ENCODE data around the gene MGP.

Gene MGP

DNA sequence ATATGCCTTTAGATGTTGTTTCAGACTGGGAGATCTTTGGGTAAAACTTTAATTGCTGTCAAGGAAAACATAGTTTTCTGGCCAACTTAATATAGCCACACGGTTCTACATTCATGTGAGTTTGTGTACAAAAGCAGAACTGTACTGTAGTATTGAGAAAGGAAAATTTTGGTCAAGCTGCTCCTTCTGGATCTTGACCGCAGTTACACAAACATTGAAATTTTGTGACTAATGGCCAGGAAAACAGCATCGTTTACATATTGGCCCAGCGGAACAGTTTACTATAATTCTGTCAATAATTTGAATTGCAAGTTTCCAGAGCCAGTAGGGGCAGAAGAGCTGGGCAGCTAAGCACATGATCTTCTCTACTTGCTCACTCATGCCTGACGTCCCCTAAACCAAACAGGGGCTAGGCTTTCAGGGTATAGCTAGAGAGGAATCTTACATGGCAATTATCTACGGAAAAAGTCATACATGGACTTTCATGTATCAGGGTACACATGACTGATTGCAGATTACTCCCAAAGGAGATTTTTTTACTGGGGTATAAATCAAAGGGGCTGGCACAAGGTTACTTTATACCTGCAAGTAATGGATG lies 31.0 kb downstream of the MGP start:
- no peak for DNase-seq (ENCODE audit: low read depth)

DNA sequence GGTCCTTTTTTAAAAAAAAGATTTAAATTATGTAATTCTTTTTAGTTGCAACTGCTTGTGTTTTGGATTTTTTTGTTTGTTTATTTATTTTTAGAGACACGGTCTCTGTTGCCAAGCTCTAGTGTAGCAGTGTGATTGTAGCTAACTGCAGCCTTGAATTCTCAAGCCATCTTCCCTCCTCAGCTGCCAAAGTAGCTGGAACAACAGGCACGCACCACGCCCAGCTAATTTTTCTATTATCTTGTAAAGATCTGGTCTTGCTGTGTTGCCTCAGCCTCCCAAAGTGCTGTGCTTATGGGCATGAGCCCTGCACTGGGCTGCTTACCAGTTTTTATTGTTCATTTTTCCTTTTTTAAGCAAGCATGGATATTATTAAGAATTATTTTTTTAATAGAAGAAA lies 31.7 kb downstream of the MGP start:
- DNase-seq (ENCODE audit: low read depth), result no peak

DNA sequence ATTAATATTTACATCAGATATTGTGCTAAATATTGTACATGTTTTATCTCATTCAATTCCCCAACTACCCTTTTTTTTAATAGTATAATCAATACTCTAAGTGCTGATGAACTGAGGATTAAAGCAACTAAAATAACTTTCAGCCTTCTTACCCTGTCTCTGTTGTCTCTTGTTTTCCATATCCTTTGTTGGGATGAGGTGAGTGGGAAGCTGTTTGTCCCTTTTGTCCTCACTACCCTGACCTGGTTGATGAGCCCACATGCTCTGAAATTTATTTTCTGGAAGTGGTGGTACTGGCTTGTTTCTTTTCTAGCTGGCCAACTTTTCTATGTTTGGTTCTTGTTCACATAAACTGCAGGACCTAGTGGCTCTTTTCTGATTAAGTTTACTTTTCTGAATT lies 32.8 kb downstream of the MGP start:
- no peak for DNase-seq (ENCODE audit: low read depth)

DNA sequence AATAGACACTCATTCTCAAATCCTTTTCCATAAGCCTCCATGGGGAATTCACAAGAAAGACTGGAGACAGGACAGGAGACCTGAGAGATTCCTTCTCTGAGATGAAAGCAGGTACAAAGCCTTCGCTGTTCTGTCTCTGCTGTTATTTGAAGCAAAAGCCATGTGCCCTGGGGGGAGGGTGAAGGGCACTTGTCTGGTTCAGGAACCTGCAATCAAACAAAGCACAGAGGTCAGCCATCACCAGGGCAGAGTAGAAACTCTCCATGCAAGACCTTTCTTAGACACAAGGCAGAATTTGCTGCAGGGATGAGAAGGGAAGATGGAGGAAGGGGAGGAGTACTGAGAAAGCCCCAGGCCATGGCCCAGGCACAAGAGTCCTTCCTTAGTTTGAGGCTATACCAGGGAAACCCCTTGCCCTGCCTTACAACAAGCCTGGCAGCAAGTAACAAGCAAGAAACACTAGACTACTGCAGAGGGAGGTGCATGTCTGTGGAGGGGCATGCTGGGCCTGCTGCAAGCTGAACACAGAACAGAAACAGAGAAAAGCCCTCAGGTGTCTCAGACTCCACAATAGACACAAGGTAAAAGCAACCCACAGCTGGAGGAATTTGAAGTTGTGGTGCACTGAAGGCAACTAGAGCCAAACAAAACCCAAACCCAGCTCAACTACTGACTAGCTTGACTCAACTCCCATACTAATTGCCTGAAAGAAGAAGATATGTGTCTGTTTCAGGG lies 34.6 kb downstream of the MGP start:
- DNase-seq (ENCODE audit: low read depth), result no peak

DNA sequence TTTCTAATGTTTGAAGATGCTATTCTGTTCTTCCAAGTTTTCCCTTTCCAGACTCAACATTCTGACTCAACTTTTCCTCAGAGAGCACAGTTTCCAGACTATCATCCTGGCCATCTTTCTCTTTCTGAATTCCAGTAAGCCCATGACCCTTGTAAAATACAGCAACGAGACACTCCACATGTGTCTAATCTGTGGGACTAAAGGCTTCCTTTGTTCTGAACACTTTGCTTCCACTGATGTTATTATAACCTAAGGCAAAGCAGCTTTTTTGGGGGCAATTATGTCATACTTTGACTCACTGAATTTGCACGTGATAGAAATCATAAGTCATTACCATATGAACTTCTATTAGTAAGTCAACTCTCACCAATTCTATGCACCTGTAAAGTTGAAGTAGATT lies 36.0 kb downstream of the MGP start:
- DNase-seq (ENCODE audit: low read depth), result no peak

DNA sequence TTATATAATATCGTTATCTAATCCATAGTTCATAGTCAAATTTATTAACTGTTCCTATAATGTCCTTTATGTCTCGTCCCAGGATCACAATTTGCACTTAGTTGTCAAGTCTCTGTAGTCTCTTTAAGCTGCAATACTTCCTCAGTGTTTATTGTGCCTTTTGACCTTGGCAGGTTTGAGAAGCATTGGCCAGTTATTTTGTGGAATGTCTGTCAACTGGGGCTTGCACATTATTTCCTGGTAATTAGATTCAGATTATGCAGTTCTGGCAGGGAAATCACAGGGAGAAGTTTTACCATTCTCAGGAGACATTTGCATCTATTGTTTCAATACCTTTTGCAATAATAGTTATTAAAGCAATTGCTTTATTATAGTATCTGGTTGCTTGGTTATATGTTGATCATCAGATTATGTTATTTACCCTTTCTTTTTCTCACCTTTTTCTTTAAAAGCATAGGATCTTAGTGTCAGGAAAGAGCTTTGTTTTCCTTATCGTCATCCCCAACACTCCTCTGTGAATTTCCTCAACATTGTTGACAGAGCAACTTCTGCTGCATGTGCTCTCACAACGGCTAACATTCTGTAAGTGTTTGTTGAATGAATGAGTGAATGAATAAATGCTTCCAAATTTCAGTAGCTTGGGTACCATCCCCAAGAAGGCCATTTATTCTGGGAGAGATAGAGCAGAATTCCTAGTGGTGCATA lies 38.6 kb downstream of the MGP start:
- no peak for DNase-seq (ENCODE audit: low read depth)

DNA sequence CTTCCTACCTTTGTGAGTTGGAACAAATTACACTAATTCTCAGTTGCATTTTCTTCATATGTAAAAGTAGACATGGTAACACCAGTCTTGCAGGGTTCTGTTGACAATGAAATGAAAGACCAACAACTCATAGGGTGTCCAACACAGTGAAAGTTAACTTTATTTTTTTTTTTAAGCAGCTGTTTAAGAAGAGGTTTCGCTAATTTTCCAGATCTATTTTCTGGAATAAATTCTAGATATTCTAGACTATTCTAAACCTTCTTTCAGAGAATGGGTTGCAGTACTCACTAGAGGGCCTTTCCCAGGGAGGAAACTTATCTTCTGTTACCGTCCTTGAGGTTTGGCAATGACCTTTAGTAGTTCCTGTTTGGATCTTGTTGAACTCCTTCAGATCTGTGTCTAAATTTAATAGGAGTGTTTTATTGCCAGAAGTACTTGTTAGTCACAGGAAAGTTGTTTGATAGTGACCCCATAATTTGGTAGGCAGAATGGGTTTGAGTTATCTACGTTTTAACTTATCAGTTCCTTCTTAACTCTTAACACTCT lies 39.5 kb downstream of the MGP start:
- DNase-seq (ENCODE audit: low read depth), result no peak

DNA sequence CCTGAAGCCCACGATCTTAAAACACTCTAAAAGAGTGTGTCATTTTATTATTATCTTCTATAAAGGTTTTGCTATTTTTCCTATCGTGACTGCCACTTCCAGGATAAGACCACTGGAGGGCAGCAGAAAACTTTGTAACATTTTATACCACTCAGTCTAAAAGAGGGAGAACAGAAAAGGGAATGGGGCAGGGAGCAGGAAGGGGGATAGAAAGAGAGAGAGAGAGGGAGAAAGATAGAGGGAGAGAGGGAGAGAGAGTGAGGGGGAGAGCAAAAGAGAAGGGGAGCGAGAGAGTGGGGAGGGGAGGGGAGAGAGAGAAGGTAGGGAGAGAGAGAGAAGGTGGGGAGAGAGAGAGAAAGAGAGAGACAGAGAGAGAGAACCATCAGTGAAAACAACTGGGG lies 40.3 kb downstream of the MGP start:
- peak; percentile 32 for DNase-seq (ENCODE audit: low read depth)

DNA sequence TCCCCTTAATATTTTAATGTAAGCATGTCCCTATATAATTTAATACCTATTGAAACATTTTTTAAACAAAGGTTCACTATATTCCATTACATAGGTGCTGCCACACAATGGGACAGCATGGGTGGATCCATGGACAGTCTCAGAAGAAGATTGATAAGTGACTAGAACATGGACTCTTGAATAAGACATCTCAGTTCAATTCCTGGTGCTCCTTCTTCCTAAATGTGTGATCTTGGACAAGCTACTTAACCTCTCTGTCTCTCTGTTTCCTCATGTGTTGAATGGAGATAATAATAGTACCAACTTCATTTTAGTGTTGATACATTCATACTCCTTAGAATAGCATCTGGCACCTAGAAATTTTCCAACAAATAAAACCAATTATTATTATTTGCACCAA lies 41.3 kb downstream of the MGP start:
- no peak for DNase-seq (ENCODE audit: low read depth)

DNA sequence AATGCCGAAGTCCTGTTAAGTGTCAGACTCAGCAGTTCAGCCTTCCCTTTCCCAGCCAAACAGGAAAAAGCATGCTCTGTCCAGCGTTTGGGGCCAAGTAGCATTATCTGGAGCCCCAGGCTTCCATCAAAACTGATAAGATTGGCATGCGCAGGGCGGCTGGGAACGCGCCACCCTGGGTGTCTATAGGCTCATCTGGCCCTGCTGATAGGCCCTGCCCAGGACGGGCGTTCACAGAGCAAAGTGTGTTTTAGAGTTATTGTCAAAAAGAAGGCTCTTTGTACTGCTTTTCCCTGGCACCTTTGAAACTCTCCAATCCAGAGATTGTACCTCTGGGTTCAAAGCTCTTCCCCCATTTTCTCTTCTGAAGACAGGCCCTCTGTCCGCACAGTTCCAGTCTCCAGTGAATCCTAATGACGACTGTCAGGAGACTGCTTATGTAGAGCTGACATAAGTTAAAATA lies 42.2 kb downstream of the MGP start, which contains the start of gene ART4:
Gene ART4 (minus strand): TSS at position 102 of the 463 bp plus-strand sequence. CDS start 413 bp downstream, outside the sequence.
- DNase-seq (ENCODE audit: low read depth), result no peak

DNA sequence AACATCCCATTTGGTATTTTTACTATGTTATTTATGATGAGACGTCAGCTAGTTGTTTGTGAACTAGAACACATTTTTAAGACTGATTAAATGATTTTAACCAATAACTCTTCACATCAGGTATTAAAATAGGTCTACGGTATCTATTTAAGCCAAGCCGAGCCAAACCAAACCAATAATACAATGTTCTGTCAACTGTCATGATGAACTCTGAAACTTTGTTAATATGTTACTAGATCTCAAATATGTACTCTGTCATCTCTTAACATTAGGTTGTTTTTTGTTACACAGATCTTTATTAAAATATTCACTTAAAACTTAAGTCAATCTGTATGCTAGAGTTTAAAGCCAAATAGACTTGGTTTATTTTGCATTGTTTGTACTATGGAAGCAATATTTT lies 43.3 kb downstream of the MGP start:
- DNase-seq (ENCODE audit: low read depth), result no peak

DNA sequence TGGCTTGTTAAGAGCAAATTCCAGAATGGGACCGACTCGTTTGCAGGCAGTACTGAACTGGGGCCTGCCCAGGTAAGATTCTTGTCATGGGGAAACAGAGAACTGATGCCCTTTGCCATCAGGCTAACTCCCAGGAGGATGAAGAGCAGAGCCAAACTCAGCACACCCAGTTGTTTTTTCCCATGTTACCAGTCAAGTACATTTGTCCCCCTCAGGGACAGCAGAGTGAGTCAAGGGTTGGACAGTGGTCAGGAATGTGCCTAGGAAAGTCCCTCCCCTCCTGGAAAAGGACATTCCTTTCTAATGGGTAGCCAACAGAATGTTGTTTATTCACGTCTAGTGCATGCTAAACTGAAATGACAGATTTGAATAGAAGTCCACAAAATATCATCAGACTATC lies 43.9 kb downstream of the MGP start:
- DNase-seq (ENCODE audit: low read depth), result no peak

DNA sequence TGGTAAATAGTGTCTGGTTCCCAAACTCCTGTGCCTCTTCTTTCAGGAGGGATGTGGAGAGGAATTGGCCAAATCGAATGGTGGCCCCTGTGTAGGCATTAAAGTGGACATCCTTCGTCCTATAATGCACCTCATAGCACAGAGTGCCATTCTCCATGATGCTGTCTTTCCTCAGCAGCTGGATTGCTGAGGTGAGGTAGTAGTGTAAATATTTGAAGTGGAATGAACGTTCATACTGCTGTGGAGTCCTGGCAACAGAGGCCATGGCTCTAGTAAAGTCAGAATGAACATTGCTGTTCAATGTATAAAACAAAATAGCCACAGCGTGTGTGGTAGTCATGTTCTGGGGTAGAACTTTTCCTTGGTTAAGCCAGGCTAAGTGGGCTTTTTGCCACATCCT lies 45.0 kb downstream of the MGP start:
- DNase-seq (ENCODE audit: low read depth), result no peak

DNA sequence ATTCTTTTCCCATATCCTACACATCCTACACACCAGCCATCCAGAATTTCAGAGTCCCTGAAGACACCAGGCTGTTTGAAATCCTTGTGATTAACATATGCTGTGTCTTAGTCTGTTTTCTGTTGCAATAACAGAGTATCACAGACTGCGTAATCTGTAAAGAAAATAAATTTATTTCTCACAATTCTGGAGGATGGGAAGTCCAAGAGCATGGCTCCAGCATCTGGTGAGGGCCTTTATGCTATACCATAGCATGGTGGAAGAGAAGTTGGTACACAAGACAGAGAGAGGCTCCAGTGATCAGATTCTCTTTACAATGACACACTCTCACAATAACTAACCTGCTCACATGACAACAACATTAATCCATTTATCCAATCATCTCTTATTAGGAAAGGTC lies 46.4 kb downstream of the MGP start:
- DNase-seq (ENCODE audit: low read depth), result no peak

DNA sequence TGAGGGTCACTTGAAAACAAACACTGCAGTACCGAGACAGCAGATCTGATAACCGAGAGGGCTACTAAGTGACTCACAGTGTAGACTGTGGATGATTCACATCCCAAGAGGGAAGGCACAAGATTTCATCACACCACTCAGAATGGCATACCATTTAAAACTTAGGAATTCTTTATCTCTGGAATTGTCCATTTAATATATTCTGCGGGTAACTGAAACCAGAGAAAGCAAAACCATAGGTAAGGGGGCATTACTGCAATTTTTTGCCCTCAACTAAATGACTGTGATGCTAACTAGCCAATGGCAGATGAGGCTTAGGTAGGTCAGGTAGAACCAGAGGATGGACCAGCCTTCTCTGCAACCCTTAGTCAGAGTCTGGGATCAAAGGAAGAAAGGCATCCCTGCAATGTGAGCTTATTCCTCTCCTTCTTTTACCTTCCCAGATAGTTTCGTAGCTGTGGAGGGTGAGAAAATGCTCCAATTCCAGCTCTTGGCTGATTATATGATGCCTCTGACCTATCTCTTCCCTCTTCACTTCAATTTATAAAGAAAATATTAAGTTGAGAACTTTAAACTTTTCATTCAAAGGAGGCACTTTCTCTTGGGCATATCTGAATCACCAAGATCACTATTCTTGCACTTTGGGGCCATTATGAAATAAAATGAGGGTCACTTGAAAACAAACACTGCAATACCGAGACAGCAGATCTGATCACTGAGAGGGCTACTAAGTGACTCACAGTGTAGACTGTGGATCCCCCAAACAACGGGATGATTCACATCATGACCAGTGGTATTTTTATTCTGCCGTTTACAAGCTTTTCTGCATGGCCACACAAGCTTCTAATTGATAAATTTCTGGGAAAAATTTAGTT lies 49.1 kb downstream of the MGP start:
- no peak for DNase-seq (ENCODE audit: low read depth)

DNA sequence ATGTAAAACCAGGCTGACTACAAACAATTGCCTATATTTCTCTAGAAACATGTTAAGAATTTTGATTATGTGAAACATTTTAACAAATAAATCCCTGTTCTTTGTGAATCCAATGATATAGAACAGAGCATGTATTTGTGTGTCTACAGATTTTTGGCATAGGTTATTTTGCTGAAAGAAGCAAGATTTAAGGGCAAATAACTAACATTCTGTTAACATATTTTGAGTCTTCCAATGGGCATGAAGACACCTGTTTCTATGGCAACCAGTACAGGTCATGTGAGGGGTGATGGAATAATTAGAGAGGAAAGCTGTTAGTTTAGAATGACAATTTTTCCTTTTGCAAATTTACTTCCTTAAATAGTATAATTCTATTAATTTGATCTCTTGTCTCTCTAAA lies 51.1 kb downstream of the MGP start:
- DNase-seq (ENCODE audit: low read depth), result no peak

DNA sequence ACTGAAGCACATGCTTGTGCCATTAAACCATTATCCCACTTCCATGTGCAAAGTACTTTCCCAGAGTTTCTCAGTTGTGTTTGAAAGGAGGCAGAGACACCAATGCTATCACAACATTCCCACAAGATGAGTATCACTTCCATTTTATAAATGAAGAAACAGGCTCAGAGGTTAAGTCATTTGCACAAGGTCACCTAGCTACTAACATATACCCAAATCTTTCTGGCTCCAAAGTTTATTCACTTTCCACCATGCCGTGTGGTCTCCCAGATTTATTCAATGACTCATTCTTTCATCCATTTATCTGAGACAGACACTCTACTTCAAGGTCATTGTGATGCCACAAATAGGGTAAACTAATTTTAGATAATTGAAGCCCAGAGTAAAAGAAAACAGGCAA lies 51.7 kb downstream of the MGP start:
- DNase-seq (ENCODE audit: low read depth), result no peak

DNA sequence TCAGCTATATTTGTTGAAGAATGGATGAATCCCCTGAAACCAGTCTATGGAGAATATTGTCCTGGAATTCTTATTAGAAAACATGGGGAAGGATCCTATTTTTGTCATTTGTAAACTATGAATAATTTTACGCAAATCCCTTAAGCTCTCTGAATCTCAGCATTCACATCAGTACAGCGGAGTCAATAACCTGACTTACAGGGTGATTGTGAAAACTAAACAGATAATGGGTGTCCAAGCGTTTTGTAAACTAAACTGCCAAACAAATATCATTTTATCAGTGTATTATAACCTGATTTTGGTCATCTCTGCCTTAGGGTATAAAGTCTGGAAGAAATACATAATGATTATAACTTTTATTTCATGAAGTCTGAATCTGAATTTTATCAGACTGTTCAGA lies 52.3 kb downstream of the MGP start:
- no peak for DNase-seq (ENCODE audit: low read depth)

Data from activated T-cell treated with anti-CD3 and anti-CD28 coated beads for 24 hours (primary cell).